Activated gamma-delta T cell treated with Interleukin-2 at 50 U/mL for 16 hours (primary cell): ENCODE results near the gene ANO10.
"Not testable (repeated sequence)": the region's sequence is repeated elsewhere in the genome, so short reads cannot be mapped to it uniquely, and the experiment has no call there.

ENCODE experiments used
- DNase-seq: peaks from one replicate; pipeline ENCODE4 v3.0.0-alpha.2; 2020

ANO10 gene

GRCh38 chr3:43573576-43573975 lies 48.2 kb downstream of the ANO10 start:
- no peak for DNase-seq

GRCh38 chr3:43565661-43566341 lies 56.0 kb downstream of the ANO10 start:
- DNase-seq: not testable (repeated sequence)

GRCh38 chr3:43559961-43560360 lies 61.9 kb downstream of the ANO10 start:
- no peak for DNase-seq

GRCh38 chr3:43558171-43558570 lies 63.6 kb downstream of the ANO10 start:
- no peak for DNase-seq

- DNase-seq: no peak
Observed at GRCh38 chr3:43549626-43550290, 72.1 kb downstream of the ANO10 start.

GRCh38 chr3:43544277-43544676 lies 77.5 kb downstream of the ANO10 start:
- not testable (repeated sequence) for DNase-seq

- no peak for DNase-seq
Observed at GRCh38 chr3:43542328-43543043, 79.3 kb downstream of the ANO10 start.

- DNase-seq: no peak
Observed at GRCh38 chr3:43540624-43541023, 81.2 kb downstream of the ANO10 start.

GRCh38 chr3:43539321-43539720 lies 82.5 kb downstream of the ANO10 start:
- DNase-seq: no peak

- no peak for DNase-seq
Observed at GRCh38 chr3:43537225-43537624, 84.6 kb downstream of the ANO10 start.

- no peak for DNase-seq
Observed at GRCh38 chr3:43534675-43535074, 87.1 kb downstream of the ANO10 start.

- DNase-seq: no peak
Observed at GRCh38 chr3:43533009-43533408, 88.8 kb downstream of the ANO10 start.

- DNase-seq: no peak
Observed at GRCh38 chr3:43531835-43532234, 90.0 kb downstream of the ANO10 start.

- DNase-seq: no peak
Observed at GRCh38 chr3:43528498-43529099, 93.2 kb downstream of the ANO10 start.

- DNase-seq: no peak
Observed at GRCh38 chr3:43526956-43527355, 94.9 kb downstream of the ANO10 start.

GRCh38 chr3:43525941-43526607 lies 95.7 kb downstream of the ANO10 start:
- no peak for DNase-seq

- no peak for DNase-seq
Observed at GRCh38 chr3:43525386-43525785, 96.4 kb downstream of the ANO10 start.

- DNase-seq: no peak
Observed at GRCh38 chr3:43523454-43524053, 98.3 kb downstream of the ANO10 start.

- DNase-seq: no peak
Observed at GRCh38 chr3:43522727-43523362, 99.0 kb downstream of the ANO10 start.

GRCh38 chr3:43521941-43522340 lies 99.9 kb downstream of the ANO10 start:
- no peak for DNase-seq

GRCh38 chr3:43518515-43518914 lies 103.3 kb downstream of the ANO10 start:
- DNase-seq: not testable (repeated sequence)
